HG03378 (cell line): ENCODE results near the gene CCL24.
"Not testable (repeated sequence)": the region's sequence is repeated elsewhere in the genome, so short reads cannot be mapped to it uniquely, and the experiment has no call there.

Source experiments
- ATAC-seq: cut with Tn5 transposase; IDR thresholded peaks from one replicate; pipeline ENCODE4 v1.9.1; 2021; ENCODE audit warnings: mild to moderate bottlenecking, moderate library complexity; ENCODE audit not compliant: unreplicated experiment

Gene CCL24, protein sequence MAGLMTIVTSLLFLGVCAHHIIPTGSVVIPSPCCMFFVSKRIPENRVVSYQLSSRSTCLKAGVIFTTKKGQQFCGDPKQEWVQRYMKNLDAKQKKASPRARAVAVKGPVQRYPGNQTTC

GRCh38 chr7:75813781-75814236 lies at the start of gene CCL24:
TSS of gene CCL24 (minus strand) at chr7:75813806. CDS start at chr7:75813715, 91 bp downstream.
- ATAC-seq: no peak

GRCh38 chr7:75861636-75862035 lies 48.0 kb upstream of the CCL24 start:
- ATAC-seq: no peak

GRCh38 chr7:75858410-75858809 lies 44.8 kb upstream of the CCL24 start:
- ATAC-seq: no peak

DNA sequence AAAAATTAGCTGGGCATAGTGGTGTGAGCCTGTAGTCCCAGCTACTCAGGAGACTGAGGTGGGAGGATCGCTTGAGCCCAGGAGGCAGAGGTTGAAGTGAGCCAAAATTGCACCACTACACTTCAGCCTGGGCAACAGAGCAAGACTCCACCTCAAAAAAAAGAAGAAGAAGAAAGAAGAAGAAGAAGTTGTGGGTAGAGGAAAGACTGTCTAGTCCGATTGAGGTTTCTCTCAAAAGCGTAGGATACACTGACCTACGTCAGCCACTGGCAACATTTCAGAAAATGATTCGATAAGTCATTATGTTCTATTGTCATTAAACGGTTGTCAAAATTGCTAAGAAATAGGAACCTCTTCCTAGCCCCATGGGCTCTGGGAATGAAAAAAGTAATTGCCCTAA lies 42.9 kb upstream of the CCL24 start:
- no peak for ATAC-seq

DNA sequence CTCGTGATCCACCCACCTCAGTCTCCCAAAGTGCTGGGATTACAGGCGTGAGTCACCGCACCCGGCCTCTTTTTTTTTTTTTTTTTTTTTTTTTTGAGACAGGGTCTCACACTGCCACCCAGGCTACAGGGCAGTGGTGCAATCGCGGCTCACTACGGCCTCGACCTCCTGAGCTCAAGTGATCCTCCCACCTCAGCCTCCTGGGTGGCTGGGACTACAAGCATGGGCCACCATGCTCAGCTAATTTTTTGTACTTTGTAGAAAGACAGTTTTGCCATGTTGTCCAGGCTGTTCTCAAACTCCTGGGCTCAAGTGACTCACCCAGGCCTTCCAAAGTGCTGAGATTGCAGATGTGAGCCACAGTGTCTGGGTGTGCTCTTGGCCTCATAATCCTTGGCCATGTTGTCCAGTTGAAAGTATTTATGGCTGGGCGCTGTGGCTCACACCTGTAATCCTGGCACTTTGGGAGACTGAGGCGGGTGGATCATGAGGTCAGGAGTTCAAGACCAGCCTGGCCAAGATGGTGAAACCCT lies 41.3 kb upstream of the CCL24 start:
- not testable (repeated sequence) for ATAC-seq

- no peak for ATAC-seq
Observed at GRCh38 chr7:75854233-75854632, 40.6 kb upstream of the CCL24 start.

DNA sequence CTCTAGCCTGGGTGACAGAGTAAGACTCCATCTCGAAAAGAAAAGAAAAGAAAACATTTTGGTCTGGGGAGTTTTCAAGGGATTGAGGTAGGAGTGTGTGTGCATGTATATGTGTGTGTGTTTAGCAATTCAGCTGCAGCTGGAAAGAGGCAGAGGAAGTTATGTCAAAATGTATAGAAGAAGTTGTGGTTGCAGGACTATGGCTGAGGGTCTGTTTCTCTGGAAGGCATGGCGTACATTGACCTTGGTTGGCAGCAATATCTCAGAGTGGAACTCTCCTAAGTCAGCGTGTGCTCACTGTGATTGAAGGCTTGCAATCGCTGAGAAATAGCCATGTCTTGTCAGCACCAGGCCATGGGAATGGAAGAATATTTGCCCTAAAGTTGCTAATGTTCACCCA lies 36.6 kb upstream of the CCL24 start:
- ATAC-seq: no peak

DNA sequence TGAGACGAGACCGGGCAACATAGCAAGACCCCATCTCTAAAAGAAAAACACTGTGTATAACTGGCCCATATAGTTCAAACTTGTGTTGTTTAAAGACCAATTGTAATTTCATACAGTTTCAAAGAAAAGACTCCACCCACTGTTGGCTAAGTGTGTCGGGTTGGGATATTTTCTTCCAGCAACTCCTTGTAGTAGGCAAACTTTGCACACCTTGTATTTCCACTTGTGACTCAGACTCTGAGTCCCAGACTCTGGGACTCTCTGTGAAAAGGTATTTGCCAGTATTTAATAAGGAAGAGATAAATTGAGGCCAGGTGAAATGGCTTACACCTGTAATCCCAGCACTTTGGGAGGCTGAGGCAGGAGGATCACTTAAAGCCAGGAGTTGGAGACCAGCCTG lies 36.0 kb upstream of the CCL24 start:
- ATAC-seq: no peak

DNA sequence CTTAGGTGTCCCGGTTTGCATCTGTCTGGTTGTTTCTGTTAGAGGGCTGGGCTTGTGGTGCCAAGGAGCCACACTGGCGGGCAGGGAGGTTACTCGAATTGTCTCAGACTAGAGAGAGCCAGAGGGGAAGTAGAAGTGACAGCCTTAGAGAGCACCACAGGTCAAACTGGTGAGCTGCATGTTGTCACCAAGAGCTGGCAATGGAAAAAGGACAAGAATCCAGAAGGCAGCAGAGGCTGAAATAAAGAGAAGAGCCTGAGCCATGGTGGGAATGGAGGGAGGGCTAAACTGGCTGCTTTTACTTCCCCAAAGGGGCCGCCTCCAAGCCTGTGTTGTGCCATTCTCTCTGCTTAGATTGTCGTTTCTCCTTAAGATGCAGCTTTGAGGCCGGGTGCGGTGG lies 34.1 kb upstream of the CCL24 start:
- ATAC-seq: no peak

DNA sequence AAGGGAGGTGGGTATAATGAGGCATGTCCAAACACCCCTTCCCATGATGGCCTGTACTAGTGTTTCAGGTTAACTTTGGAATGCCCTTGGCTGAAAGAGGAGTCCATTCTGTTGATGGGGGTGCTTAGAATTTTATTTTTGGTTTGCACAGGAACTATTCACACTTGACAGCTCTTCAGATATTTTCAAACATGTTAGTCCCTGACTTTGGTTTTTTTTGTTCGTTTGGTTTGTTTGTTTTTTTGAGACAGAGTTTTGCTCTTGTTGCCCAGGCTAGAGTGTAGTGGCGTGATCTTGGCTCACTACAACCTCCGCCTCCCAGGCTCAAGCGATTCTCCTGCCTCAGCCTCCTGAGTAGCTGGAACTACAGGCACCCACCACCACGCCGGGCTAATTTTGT lies 31.5 kb upstream of the CCL24 start:
- ATAC-seq: not testable (repeated sequence)

GRCh38 chr7:75844158-75844557 lies 30.6 kb upstream of the CCL24 start:
- ATAC-seq: no peak

GRCh38 chr7:75843613-75844116 lies 30.1 kb upstream of the CCL24 start:
- no peak for ATAC-seq

DNA sequence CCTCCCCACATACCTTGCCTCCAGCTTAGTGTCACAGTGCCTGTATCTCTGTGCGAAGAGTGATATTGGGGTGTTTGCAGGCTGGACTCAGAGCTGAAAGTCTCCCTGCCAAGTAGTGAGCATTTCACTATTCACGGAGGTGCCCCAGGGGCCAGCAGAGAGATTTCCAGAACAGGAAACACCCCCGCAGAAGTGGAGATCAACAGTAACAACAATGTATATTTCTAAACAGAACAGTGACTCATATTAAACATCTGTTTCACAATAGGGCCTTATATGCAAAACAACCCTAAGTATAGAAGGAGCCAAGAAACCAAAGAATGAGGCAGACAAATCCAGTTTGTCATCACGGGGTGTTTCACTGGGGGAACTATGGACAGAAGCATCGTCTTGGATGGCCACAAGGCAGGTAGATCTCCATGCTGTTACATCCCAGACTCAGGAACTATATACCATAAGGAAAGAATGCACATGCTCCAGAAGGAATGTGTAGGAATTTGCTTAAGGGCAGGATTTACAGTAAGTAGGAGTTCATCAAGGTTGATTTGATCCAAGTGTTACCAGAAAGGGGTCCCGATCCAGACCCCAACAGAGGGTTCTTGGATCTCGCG lies 29.3 kb upstream of the CCL24 start:
- ATAC-seq: peak; percentile 96

- ATAC-seq: no peak
Observed at GRCh38 chr7:75840029-75840428, 26.4 kb upstream of the CCL24 start.

DNA sequence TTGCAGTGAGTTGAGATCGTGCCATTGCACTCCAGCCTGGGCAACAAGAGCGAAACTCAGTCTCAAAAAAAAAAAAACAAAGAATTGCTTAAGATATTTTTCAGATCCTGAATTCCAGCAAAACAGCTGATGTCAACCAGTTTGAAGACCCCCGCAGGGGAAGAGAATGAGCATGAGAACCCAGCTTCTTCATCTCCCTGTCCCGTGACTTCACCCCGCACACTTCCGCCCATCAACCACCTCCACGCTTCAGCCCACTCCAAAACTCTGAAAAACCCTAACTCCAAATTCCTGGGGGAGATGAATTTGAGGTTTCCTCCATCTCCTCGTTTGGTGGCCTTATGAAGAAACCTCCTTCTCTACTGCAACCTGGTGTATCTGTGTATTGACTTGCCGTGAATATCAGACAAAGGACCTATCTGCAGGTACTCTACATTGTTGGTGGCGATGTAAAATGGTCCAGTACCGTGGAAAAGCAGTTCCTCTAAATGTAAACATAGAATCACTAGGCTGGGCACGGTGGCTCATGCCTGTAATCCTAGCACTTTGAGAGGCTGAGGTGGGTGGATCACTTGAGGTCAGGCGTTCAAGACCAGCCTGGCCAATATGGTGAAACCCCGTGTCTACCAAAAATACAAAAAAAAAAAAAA lies 24.8 kb upstream of the CCL24 start:
- ATAC-seq: not testable (repeated sequence)

DNA sequence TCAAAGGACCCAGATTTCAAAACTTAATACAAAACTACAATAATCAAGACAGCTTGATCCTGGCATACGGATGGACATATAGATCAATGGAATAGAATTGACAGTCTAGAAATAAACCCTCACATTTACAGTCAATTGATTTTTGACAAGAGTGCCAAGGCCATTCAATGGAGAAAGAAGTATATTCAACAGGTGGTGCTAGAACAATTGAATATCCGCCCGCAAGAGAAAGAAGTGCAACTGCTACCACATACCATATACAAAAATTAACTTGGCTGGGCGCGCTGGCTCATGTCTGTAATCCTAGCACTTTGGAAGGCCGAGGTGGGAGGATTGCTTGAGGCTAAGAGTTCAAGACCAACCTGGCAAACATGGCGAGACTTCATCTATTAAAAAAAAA lies 23.2 kb upstream of the CCL24 start:
- ATAC-seq: no peak

DNA sequence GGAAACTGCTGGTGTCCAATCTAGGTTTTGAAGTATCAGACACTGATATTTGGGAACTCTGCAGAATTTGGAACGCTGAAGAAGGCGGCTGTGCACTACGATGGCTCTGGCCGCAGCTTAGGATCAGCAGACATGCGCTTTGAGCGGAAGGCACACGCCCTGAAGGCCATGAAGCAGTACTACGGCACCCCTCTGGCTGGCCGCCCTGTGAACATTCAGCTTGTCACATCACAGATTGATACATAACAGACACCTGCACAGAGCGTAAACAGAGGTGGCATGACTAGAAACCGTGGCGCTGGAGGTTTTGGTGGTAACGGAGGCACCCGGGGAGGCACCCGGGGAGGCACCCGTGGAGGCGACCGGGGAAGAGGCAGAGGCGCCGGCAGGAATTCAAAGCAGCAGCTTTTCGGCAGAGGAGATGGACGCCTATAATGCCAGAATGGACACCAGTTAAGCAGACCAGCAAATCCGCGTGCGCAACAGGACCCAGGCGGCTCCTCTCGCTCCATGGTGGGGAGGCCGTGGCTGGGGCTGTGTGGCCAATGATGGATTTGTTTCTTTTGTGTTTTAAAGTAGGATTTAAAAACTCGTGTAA lies 22.2 kb upstream of the CCL24 start:
- ATAC-seq: no peak

DNA sequence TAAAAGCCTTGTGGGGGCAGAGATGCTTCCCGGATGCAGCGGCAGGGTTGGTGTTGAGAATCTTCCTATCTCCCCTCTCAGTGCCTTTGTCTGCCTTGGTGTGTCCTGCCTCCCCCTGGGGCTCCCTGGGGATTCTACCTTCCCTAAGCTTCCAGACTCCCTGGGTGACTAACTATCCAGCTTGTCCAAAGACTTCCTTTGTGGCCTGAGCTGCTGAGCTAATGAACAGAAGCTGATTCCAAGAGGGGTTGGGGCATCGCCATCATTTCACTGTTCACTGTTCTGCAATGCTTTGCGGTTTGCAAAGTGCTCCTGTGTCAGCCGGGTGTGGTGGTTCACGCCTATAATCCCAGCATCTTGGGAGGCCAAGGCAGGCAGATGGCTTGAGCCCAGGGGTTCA lies 20.1 kb upstream of the CCL24 start:
- ATAC-seq: not testable (repeated sequence)

DNA sequence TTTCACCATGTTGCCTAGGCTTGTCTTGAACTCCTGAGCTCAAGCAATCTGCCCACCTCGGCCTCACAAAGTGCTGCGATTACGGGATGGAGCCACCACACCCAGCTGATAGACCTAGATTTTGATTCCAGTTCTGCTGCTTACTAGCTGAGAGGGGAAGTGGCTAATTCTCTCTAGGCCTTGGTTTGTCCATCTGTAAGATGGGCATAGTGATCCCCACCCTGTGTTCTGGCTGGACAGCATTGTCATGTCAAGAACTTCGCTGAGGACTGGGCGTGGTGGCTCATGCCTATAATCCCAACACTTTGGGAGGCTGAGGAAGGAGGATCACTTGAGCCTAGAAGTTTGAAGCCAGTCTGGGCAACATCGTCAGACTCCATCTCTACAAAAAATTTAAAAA lies 17.4 kb upstream of the CCL24 start:
- no peak for ATAC-seq

GRCh38 chr7:75829656-75830055 lies 16.1 kb upstream of the CCL24 start:
- not testable (repeated sequence) for ATAC-seq

GRCh38 chr7:75823198-75823910 lies 9.7 kb upstream of the CCL24 start:
- no peak for ATAC-seq
